ENCODE measurements around the gene HPF1.
"Not testable (repeated sequence)": the region's sequence is repeated elsewhere in the genome, so short reads cannot be mapped to it uniquely, and the experiment has no call there.

Gene HPF1

GRCh38 chr4:169757575-169758184 lies at the start of gene HPF1:
HPF1 (minus strand) TSS chr4:169757944; CDS start chr4:169757877, 67 bp downstream.
- H3K36me3 ChIP-seq (ENCODE audit: control insufficient read depth in 1 of 2, insufficient read depth in 2 of 2, low read length in 2 of 2): peaks cover 0 to 4% of the 10 kb centered on the region in 2 donors
- no peaks in the 10 kb centered on the region for H3K27me3 ChIP-seq (ENCODE audit: control insufficient read depth in 1 of 2, insufficient read depth in 2 of 2, low read length in 2 of 2)
- H3K9me3 ChIP-seq (ENCODE audit: control insufficient read depth in 1 of 2, low read length in 2 of 2): no peaks in the 10 kb centered on the region
- H3K4me1 ChIP-seq (ENCODE audit: control insufficient read depth in 1 of 2, insufficient read depth in 2 of 2, low read length in 2 of 2): peaks cover 10 to 14% of the 10 kb centered on the region in 2 donors
- H3K4me3 ChIP-seq (ENCODE audit: low read depth in 1 of 2, low read length in 2 of 2): peak within 1 kb of the TSS; percentile 83 to 87
- no peak within 1 kb of the TSS for H3K27ac ChIP-seq (ENCODE audit: low read depth, low read length)
- H3K9ac ChIP-seq (ENCODE audit: low read depth in 1 of 2, low read length in 2 of 2): peak within 1 kb of the TSS; percentile 61 to 66

- not testable (repeated sequence) for H3K4me1 ChIP-seq (ENCODE audit: control insufficient read depth in 1 of 2, insufficient read depth in 2 of 2, low read length in 2 of 2); H3K9ac ChIP-seq (ENCODE audit: low read depth in 1 of 2, low read length in 2 of 2); H3K36me3 ChIP-seq (ENCODE audit: control insufficient read depth in 1 of 2, insufficient read depth in 2 of 2, low read length in 2 of 2); H3K27me3 ChIP-seq (ENCODE audit: control insufficient read depth in 1 of 2, insufficient read depth in 2 of 2, low read length in 2 of 2); H3K9me3 ChIP-seq (ENCODE audit: control insufficient read depth in 1 of 2, low read length in 2 of 2); H3K4me3 ChIP-seq (ENCODE audit: low read depth in 1 of 2, low read length in 2 of 2); H3K27ac ChIP-seq (ENCODE audit: low read depth, low read length)
These were observed 49.0 kb upstream of the HPF1 start for GRCh38 chr4:169806770-169807169.

GRCh38 chr4:169803413-169803812 lies 45.7 kb upstream of the HPF1 start:
- Histone ChIP-seq H3K9ac (ENCODE audit: low read depth in 1 of 2, low read length in 2 of 2) (no peak overlapping the region), H3K27me3 (ENCODE audit: control insufficient read depth in 1 of 2, insufficient read depth in 2 of 2, low read length in 2 of 2) (peaks cover 0 to 3% of the 10 kb centered on the region in 2 donors), H3K4me1 (ENCODE audit: control insufficient read depth in 1 of 2, insufficient read depth in 2 of 2, low read length in 2 of 2) (no peaks in the 10 kb centered on the region), H3K27ac (ENCODE audit: low read depth, low read length) (no peak overlapping the region), H3K9me3 (ENCODE audit: control insufficient read depth in 1 of 2, low read length in 2 of 2) (peaks cover 0 to 2% of the 10 kb centered on the region in 2 donors), H3K4me3 (ENCODE audit: low read depth in 1 of 2, low read length in 2 of 2) (no peak overlapping the region), H3K36me3 (ENCODE audit: control insufficient read depth in 1 of 2, insufficient read depth in 2 of 2, low read length in 2 of 2) (no peaks in the 10 kb centered on the region)

- no peak overlapping the region for H3K9ac ChIP-seq (ENCODE audit: low read depth in 1 of 2, low read length in 2 of 2)
- H3K4me1 ChIP-seq (ENCODE audit: control insufficient read depth in 1 of 2, insufficient read depth in 2 of 2, low read length in 2 of 2): no peaks in the 10 kb centered on the region
- no peak overlapping the region for H3K4me3 ChIP-seq (ENCODE audit: low read depth in 1 of 2, low read length in 2 of 2)
- peaks cover 0 to 2% of the 10 kb centered on the region in 2 donors for H3K9me3 ChIP-seq (ENCODE audit: control insufficient read depth in 1 of 2, low read length in 2 of 2)
- H3K27me3 ChIP-seq (ENCODE audit: control insufficient read depth in 1 of 2, insufficient read depth in 2 of 2, low read length in 2 of 2): peaks cover 0 to 3% of the 10 kb centered on the region in 2 donors
- H3K27ac ChIP-seq (ENCODE audit: low read depth, low read length): no peak overlapping the region
- H3K36me3 ChIP-seq (ENCODE audit: control insufficient read depth in 1 of 2, insufficient read depth in 2 of 2, low read length in 2 of 2): no peaks in the 10 kb centered on the region
These were observed 45.1 kb upstream of the HPF1 start for GRCh38 chr4:169802873-169803272.

- H3K27me3 ChIP-seq (ENCODE audit: control insufficient read depth in 1 of 2, insufficient read depth in 2 of 2, low read length in 2 of 2): no peaks in the 10 kb centered on the region
- H3K4me3 ChIP-seq (ENCODE audit: low read depth in 1 of 2, low read length in 2 of 2): no peak overlapping the region
- H3K9me3 ChIP-seq (ENCODE audit: control insufficient read depth in 1 of 2, low read length in 2 of 2): no peaks in the 10 kb centered on the region
- H3K27ac ChIP-seq (ENCODE audit: low read depth, low read length): no peak overlapping the region
- no peaks in the 10 kb centered on the region for H3K4me1 ChIP-seq (ENCODE audit: control insufficient read depth in 1 of 2, insufficient read depth in 2 of 2, low read length in 2 of 2)
- H3K9ac ChIP-seq (ENCODE audit: low read depth in 1 of 2, low read length in 2 of 2): no peak overlapping the region
- H3K36me3 ChIP-seq (ENCODE audit: control insufficient read depth in 1 of 2, insufficient read depth in 2 of 2, low read length in 2 of 2): no peaks in the 10 kb centered on the region
These were observed 42.8 kb upstream of the HPF1 start for GRCh38 chr4:169800541-169800940.

- Histone ChIP-seq H3K27me3 (ENCODE audit: control insufficient read depth in 1 of 2, insufficient read depth in 2 of 2, low read length in 2 of 2) (no peaks in the 10 kb centered on the region), H3K4me1 (ENCODE audit: control insufficient read depth in 1 of 2, insufficient read depth in 2 of 2, low read length in 2 of 2) (no peaks in the 10 kb centered on the region), H3K4me3 (ENCODE audit: low read depth in 1 of 2, low read length in 2 of 2) (no peak overlapping the region), H3K9ac (ENCODE audit: low read depth in 1 of 2, low read length in 2 of 2) (no peak overlapping the region), H3K9me3 (ENCODE audit: control insufficient read depth in 1 of 2, low read length in 2 of 2) (no peaks in the 10 kb centered on the region), H3K36me3 (ENCODE audit: control insufficient read depth in 1 of 2, insufficient read depth in 2 of 2, low read length in 2 of 2) (no peaks in the 10 kb centered on the region), H3K27ac (ENCODE audit: low read depth, low read length) (no peak overlapping the region)
These were observed 41.5 kb upstream of the HPF1 start for GRCh38 chr4:169799260-169799659.

- H3K9ac ChIP-seq (ENCODE audit: low read depth in 1 of 2, low read length in 2 of 2): no peak overlapping the region
These were observed 37.8 kb upstream of the HPF1 start for GRCh38 chr4:169795585-169795984.

GRCh38 chr4:169791527-169792156 lies 33.9 kb upstream of the HPF1 start:
- Histone ChIP-seq H3K27me3 (ENCODE audit: control insufficient read depth in 1 of 2, insufficient read depth in 2 of 2, low read length in 2 of 2) (peaks cover 0 to 6% of the 10 kb centered on the region in 2 donors), H3K4me3 (ENCODE audit: low read depth in 1 of 2, low read length in 2 of 2) (no peak overlapping the region), H3K4me1 (ENCODE audit: control insufficient read depth in 1 of 2, insufficient read depth in 2 of 2, low read length in 2 of 2) (no peaks in the 10 kb centered on the region), H3K27ac (ENCODE audit: low read depth, low read length) (no peak overlapping the region), H3K9me3 (ENCODE audit: control insufficient read depth in 1 of 2, low read length in 2 of 2) (no peaks in the 10 kb centered on the region), H3K9ac (ENCODE audit: low read depth in 1 of 2, low read length in 2 of 2) (no peak overlapping the region), H3K36me3 (ENCODE audit: control insufficient read depth in 1 of 2, insufficient read depth in 2 of 2, low read length in 2 of 2) (no peaks in the 10 kb centered on the region)

More at GRCh38 chr4:169795585-169795984, 37.8 kb upstream of the HPF1 start:
- Histone ChIP-seq H3K27ac (ENCODE audit: low read depth, low read length) (no peak overlapping the region), H3K27me3 (ENCODE audit: control insufficient read depth in 1 of 2, insufficient read depth in 2 of 2, low read length in 2 of 2) (no peaks in the 10 kb centered on the region), H3K9me3 (ENCODE audit: control insufficient read depth in 1 of 2, low read length in 2 of 2) (no peaks in the 10 kb centered on the region), H3K36me3 (ENCODE audit: control insufficient read depth in 1 of 2, insufficient read depth in 2 of 2, low read length in 2 of 2) (no peaks in the 10 kb centered on the region), H3K4me3 (ENCODE audit: low read depth in 1 of 2, low read length in 2 of 2) (no peak overlapping the region), H3K4me1 (ENCODE audit: control insufficient read depth in 1 of 2, insufficient read depth in 2 of 2, low read length in 2 of 2) (no peaks in the 10 kb centered on the region)

GRCh38 chr4:169791062-169791461 lies 33.3 kb upstream of the HPF1 start:
- H3K9ac ChIP-seq (ENCODE audit: low read depth in 1 of 2, low read length in 2 of 2): no peak overlapping the region
- H3K4me3 ChIP-seq (ENCODE audit: low read depth in 1 of 2, low read length in 2 of 2): no peak overlapping the region
- H3K27me3 ChIP-seq (ENCODE audit: control insufficient read depth in 1 of 2, insufficient read depth in 2 of 2, low read length in 2 of 2): peaks cover 0 to 6% of the 10 kb centered on the region in 2 donors
- H3K27ac ChIP-seq (ENCODE audit: low read depth, low read length): no peak overlapping the region
- no peaks in the 10 kb centered on the region for H3K4me1 ChIP-seq (ENCODE audit: control insufficient read depth in 1 of 2, insufficient read depth in 2 of 2, low read length in 2 of 2)
- H3K36me3 ChIP-seq (ENCODE audit: control insufficient read depth in 1 of 2, insufficient read depth in 2 of 2, low read length in 2 of 2): no peaks in the 10 kb centered on the region
- H3K9me3 ChIP-seq (ENCODE audit: control insufficient read depth in 1 of 2, low read length in 2 of 2): no peaks in the 10 kb centered on the region

- H3K27me3 ChIP-seq (ENCODE audit: control insufficient read depth in 1 of 2, insufficient read depth in 2 of 2, low read length in 2 of 2): peaks cover 9 to 10% of the 10 kb centered on the region in 2 donors
- H3K9ac ChIP-seq (ENCODE audit: low read depth in 1 of 2, low read length in 2 of 2): no peak overlapping the region
- no peaks in the 10 kb centered on the region for H3K9me3 ChIP-seq (ENCODE audit: control insufficient read depth in 1 of 2, low read length in 2 of 2)
- H3K4me3 ChIP-seq (ENCODE audit: low read depth in 1 of 2, low read length in 2 of 2): peak overlapping the region; percentile 33 to 44
- H3K4me1 ChIP-seq (ENCODE audit: control insufficient read depth in 1 of 2, insufficient read depth in 2 of 2, low read length in 2 of 2): peaks cover 0 to 5% of the 10 kb centered on the region in 2 donors
- no peaks in the 10 kb centered on the region for H3K36me3 ChIP-seq (ENCODE audit: control insufficient read depth in 1 of 2, insufficient read depth in 2 of 2, low read length in 2 of 2)
- H3K27ac ChIP-seq (ENCODE audit: low read depth, low read length): no peak overlapping the region
These were observed 17.0 kb upstream of the HPF1 start for GRCh38 chr4:169774466-169775445.

Measured in duodenal mucosa (tissue), 2 donors.